Mucosa of descending colon (tissue), 3 donors: ENCODE measurements around the gene HOXC9. TPM values are rescaled to one million over a fixed set of nuclear protein-coding genes. Genes with fewer than 3 reads are reported as not detected.

Experiments
- ATAC-seq: fragments of 200-7000 bp; cut with Tn5 transposase; one replicate; pipeline ENCODE4 v1.9.1; 2020; ENCODE audit warnings: mild to moderate bottlenecking, moderate library complexity
- DNase-seq, 3 donors: peaks; one replicate each; pipeline ENCODE4 v3.0.0-alpha.2; 2020
- H3K36me3 ChIP-seq: fragments of 200-600 bp; one replicate; pipeline ENCODE4 v1.8.0; 2021; ENCODE audit warnings: low read depth, mild to moderate bottlenecking
- H3K4me1 ChIP-seq: fragments of 200-600 bp; one replicate; pipeline ENCODE4 v1.8.0; 2021; ENCODE audit warnings: low read depth, mild to moderate bottlenecking
- H3K4me3 ChIP-seq: fragments of 200-600 bp; one replicate; pipeline ENCODE4 v1.8.0; 2021; ENCODE audit warnings: mild to moderate bottlenecking
- H3K9me3 ChIP-seq: fragments of 200-600 bp; one replicate; pipeline ENCODE4 v1.8.0; 2021; ENCODE audit warnings: mild to moderate bottlenecking
- intact Hi-C, 2 donors: fragments of 100-400 bp; cut with DNase I in 1 of 2; cut with micrococcal nuclease in 1 of 2; formaldehyde crosslinking; loops; one replicate each; pipeline versions ENCODE4 v1.11.0 to v1.11.1; 2022; cut with DNase I, micrococcal nuclease
- total RNA-seq, 3 donors: library from RNA; stranded (reverse); fragmentation: NEBNext Ultra II Directional in 2 of 3; extraction: Animal tissue kit (Norgen Biotek cat#: 25700) in 2 of 3; gene quantifications; one replicate each; pipeline versions ENCODE4 v1.2.1 to v1.2.4, GENCODE V29; 2021 to 2023
- TF ChIP-seq, protein P1 (sequence below): fragments of 200-600 bp; IDR thresholded peaks from one replicate; pipeline ENCODE4 v1.8.0; 2022; ENCODE audit warnings: antibody characterized with exemption, mild to moderate bottlenecking
- donor health status: DM: no; HTN: no; CAD: no; lungs with moderate emphysema.
- donor health status: DM: no; HTN: no; CAD: no.
- donor health status: DM: no; HTN: yes; CAD: no.

HOXC9 gene
- total RNA-seq, 3 donors from 2014 or later, result not detected

DNA sequence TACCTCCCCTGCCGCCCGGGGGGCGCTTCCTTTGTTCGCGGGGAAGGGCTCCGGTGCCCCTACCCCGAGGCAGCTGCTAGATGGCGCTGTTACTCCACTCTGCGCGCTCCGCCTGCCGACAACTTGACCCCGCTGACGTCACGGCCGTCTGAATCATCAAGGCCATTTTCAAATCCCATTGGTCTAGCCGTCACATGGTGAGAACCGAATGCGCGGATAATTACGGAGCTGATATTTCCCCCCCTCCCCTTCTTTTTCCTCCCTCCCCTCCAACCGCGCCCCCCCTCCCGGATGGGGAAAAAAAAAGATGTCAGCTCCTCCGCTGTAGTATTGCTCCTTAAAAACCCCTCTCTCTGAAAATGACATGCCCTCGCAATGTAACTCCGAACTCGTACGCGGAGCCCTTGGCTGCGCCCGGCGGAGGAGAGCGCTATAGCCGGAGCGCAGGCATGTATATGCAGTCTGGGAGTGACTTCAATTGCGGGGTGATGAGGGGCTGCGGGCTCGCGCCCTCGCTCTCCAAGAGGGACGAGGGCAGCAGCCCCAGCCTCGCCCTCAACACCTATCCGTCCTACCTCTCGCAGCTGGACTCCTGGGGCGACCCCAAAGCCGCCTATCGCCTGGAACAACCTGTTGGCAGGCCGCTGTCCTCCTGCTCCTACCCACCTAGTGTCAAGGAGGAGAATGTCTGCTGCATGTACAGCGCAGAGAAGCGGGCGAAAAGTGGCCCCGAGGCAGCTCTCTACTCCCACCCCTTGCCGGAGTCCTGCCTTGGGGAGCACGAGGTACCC lies 14.9 kb upstream of the HOXC9 start, which contains the start of gene HOXC10:
Gene HOXC10 (plus strand): TSS at position 246 of the 791 bp plus-strand sequence. CDS start 114 bp downstream, at position 360.
- TF ChIP-seq, protein P1, sequence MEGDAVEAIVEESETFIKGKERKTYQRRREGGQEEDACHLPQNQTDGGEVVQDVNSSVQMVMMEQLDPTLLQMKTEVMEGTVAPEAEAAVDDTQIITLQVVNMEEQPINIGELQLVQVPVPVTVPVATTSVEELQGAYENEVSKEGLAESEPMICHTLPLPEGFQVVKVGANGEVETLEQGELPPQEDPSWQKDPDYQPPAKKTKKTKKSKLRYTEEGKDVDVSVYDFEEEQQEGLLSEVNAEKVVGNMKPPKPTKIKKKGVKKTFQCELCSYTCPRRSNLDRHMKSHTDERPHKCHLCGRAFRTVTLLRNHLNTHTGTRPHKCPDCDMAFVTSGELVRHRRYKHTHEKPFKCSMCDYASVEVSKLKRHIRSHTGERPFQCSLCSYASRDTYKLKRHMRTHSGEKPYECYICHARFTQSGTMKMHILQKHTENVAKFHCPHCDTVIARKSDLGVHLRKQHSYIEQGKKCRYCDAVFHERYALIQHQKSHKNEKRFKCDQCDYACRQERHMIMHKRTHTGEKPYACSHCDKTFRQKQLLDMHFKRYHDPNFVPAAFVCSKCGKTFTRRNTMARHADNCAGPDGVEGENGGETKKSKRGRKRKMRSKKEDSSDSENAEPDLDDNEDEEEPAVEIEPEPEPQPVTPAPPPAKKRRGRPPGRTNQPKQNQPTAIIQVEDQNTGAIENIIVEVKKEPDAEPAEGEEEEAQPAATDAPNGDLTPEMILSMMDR, result no peak
- Histone ChIP-seq H3K36me3 (no peaks in the 10 kb centered on the region), H3K4me3 (no peak within 1 kb of the TSS), H3K4me1 (peaks cover 12% of the 10 kb centered on the region), H3K9me3 (no peaks in the 10 kb centered on the region)
- ATAC-seq (peak; percentile 82), DNase-seq (peak; percentile 66 to 77 (median 75))
- intact Hi-C loops, result no loop called here

DNA sequence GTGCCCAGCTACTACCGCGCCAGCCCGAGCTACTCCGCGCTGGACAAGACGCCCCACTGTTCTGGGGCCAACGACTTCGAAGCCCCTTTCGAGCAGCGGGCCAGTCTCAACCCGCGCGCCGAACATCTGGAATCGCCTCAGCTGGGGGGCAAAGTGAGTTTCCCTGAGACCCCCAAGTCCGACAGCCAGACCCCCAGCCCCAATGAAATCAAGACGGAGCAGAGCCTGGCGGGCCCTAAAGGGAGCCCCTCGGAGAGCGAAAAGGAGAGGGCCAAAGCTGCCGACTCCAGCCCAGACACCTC lies 14.3 kb upstream of the HOXC9 start:
- DNase-seq, result no peak
- TF ChIP-seq, protein P1, result no peak
- intact Hi-C loops, result no loop called here
- Histone ChIP-seq H3K4me3 (no peak overlapping the region), H3K4me1 (peaks cover 13% of the 10 kb centered on the region), H3K36me3 (no peaks in the 10 kb centered on the region), H3K9me3 (no peaks in the 10 kb centered on the region)
- ATAC-seq, result no peak

DNA sequence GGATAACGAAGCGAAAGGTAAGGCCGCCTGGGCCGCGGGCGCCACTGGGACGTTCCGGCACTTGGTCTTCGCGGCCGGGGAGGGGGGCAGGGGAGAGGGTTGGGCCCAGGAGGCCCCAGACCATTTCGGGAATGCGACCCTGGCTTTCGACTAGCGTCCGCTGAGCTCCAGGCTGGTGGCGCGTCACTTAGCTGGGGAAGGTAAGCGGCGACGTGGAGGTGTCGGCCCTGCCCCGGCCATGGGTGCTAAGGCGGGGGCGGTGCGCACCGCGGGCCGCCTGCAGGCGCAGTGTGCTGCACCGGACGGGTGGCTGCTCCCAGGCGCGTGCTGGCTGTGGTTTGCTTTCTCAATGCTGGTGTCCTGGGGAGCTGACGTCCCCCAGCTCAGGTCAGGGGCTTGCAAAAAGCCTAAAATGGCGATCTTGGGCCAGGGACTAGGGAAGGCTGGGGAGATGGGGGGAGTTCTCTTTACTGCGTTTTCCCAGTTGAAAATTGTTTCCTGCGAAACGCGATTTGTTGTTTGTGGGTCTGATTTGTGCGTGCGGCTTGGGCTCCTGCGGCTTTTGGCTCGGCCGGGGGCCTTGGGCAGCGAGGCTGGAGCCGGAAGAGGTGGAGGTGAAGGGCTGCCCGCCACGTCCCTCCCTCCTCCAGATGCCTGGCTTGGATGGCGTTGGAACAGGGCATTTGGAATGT lies 13.8 kb upstream of the HOXC9 start:
- ATAC-seq, result peak; percentile 24
- intact Hi-C loops, result no loop called here
- Histone ChIP-seq H3K4me1 (peaks cover 15% of the 10 kb centered on the region), H3K4me3 (no peak overlapping the region), H3K36me3 (no peaks in the 10 kb centered on the region), H3K9me3 (no peaks in the 10 kb centered on the region)
- TF ChIP-seq, protein P1, result no peak
- DNase-seq, result peak in 1 of 3 donors; percentile 46

DNA sequence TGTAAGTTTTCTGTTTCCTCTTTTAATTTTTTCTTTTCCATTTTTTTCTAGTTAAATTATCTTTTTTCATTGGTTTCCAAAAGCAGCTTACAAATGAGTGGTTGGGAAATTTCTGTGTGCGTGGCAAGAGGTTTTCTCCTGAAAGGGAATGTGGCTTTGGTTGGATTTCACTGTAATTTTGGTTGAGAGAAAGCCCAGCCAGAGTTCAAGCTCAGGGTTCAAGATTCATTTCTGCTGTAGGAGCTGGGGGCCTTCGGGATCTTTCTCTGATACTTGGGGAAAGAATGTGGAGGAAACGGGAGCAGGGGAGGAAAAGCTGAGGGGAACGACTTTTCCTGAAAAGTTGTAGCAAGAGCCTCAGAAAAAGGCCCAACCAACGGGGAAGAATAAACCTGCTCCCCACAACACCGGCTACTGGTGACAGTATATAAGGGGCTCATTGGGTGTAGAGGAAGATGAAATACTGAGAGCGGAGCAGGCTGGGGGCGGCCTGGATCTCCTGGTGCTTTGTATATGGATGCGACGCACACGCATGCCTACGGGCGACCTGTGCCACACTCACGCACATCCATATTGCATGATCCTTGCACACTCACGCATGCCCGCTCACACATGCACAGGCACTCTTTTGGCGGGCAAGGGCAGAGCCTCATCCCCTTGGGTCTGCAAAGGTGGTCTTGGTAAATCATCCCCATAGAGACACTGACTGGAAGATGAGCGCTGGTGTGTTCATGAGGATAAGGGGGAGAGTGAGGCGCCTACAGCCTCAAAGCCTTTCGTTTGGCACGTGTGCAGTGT lies 13.1 kb upstream of the HOXC9 start:
- DNase-seq (peak in 1 of 3 donors; percentile 18), ATAC-seq (no peak)
- TF ChIP-seq, protein P1, result no peak
- Histone ChIP-seq H3K36me3 (no peaks in the 10 kb centered on the region), H3K9me3 (no peaks in the 10 kb centered on the region), H3K4me1 (peaks cover 15% of the 10 kb centered on the region), H3K4me3 (no peak overlapping the region)
- intact Hi-C loops, result no loop called here

DNA sequence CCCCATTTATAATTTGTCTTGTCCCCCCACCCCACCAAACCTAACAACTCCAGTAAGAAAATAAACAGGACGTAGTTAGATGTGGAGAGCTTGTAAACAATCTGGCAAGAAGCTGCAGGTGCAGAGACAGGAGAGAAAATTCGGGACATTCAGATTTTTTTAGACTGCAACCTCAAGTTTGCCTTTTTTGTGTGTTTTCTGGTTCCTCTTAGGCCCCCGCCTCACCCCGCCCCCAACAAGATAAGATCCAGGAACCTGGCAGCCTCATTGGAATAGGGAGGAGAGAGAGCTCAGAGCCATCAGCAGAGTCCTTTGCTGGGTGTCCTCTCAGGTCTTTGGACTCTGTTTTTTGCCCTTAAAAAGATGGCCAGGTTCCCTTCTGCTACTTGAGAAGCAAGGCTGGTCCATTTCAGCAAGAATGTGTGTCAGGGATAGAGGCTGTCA lies 12.2 kb upstream of the HOXC9 start:
- Histone ChIP-seq H3K9me3 (no peaks in the 10 kb centered on the region), H3K36me3 (no peaks in the 10 kb centered on the region), H3K4me1 (peaks cover 15% of the 10 kb centered on the region), H3K4me3 (no peak overlapping the region)
- ATAC-seq (no peak), DNase-seq (no peak)
- intact Hi-C loops, result no loop called here
- TF ChIP-seq, protein P1, result no peak
